GM12878 (cell line): ENCODE data around the gene SH2D2A. TPM values are rescaled to one million over a fixed set of nuclear protein-coding genes. Genes with fewer than 3 reads are reported as not detected.

Source experiments
- ATAC-seq: fragments of 200-7000 bp; cut with Tn5 transposase; 3 replicates; pipeline ENCODE4 v1.9.1; 2020; ENCODE audit warnings: mild to moderate bottlenecking, moderate library complexity
- BruUV-seq: library from RNA; stranded (reverse); fragments of 400-500 nt; replicated peaks from 2 replicates; lab custom pipeline; 2021; lab: Mats Ljungman, UMichigan
- CTCF ChIA-PET: fragments of 300-600 bp; sonication (Branson Sonifier 250); formaldehyde crosslinking; extraction: SDS; loops from one replicate; lab custom pipeline; 2021; ENCODE audit warnings: inconsistent platforms; lab: Yijun Ruan, JAX
- POLR2A ChIA-PET: fragments of 350-600 bp; formaldehyde crosslinking; extraction: SDS; loops from one replicate; lab custom pipeline; 2021; ENCODE audit warnings: inconsistent platforms; lab: Charles Lee
- RAD21 ChIA-PET: fragments of 300-600 bp; sonication (Branson Sonifier 250); formaldehyde crosslinking; loops from one replicate; lab custom pipeline; 2023; ENCODE audit warnings: antibody characterized with exemption; ENCODE audit not compliant: unreplicated experiment; lab: Charles Lee
- SMC1A ChIA-PET: fragments of 300-600 bp; sonication (Branson Sonifier 250); formaldehyde crosslinking; loops from one replicate; lab custom pipeline; 2023; ENCODE audit not compliant: unreplicated experiment, uncharacterized antibody; lab: Charles Lee
- DNase-seq: peaks from one replicate; pipeline ENCODE4 v3.0.0-alpha.2; 2011; ENCODE audit warnings: low read depth, low spot score
- FAIRE-seq: peaks from 3 replicates; lab custom pipeline; 2011; peaks lifted over from hg19 to GRCh38; lab: Jason Lieb, UNC
- H2AFZ ChIP-seq: 2 replicates; pipeline ENCODE4 v1.6.0; 2011; ENCODE audit warnings: low read depth, low read length, control low read depth; ENCODE audit not compliant: control insufficient read depth
- H3K27ac ChIP-seq: 2 replicates; pipeline ENCODE4 v1.5.1; 2011; ENCODE audit warnings: control low read depth; ENCODE audit not compliant: control insufficient read depth, insufficient read depth
- H3K27me3 ChIP-seq, 2 experiments: replicated peaks in 1 of 2; 2 replicates each; pipeline versions ENCODE4 v1.6.0 to v1.6.1; 2011; ENCODE audit warnings: low read length in 1 of 2; ENCODE audit not compliant: control insufficient read depth in 2 of 2, insufficient read depth in 2 of 2
- H3K36me3 ChIP-seq, 2 experiments: 2 replicates each; pipeline ENCODE4 v1.5.1; 2011; ENCODE audit warnings: low read length in 1 of 2; ENCODE audit not compliant: control insufficient read depth in 2 of 2, insufficient read depth in 2 of 2
- H3K4me1 ChIP-seq: 2 replicates; pipeline ENCODE4 v1.6.1; 2011; ENCODE audit warnings: mild to moderate bottlenecking, low read length, moderate library complexity, mixed read lengths; ENCODE audit not compliant: control insufficient read depth, insufficient read depth
- H3K4me2 ChIP-seq: 2 replicates; pipeline ENCODE4 v1.6.0; 2011; ENCODE audit warnings: control low read depth; ENCODE audit not compliant: control insufficient read depth, insufficient read depth
- H3K4me3 ChIP-seq: fragments of 200-600 bp; sonication (generic); 2 replicates; pipeline ENCODE4 v1.5.1; 2016
- H3K79me2 ChIP-seq: 2 replicates; pipeline ENCODE4 v1.6.0; 2011; ENCODE audit warnings: low read length; ENCODE audit not compliant: control insufficient read depth, insufficient read depth
- H3K9ac ChIP-seq: 2 replicates; pipeline ENCODE4 v1.8.0; 2011; ENCODE audit warnings: low read length, control low read depth, mixed read lengths; ENCODE audit not compliant: control insufficient read depth, insufficient read depth
- H3K9me3 ChIP-seq: replicated peaks from 3 replicates; pipeline ENCODE4 v1.5.1; 2011; ENCODE audit warnings: mild to moderate bottlenecking, low read length; ENCODE audit not compliant: control insufficient read depth, insufficient read depth
- H4K20me1 ChIP-seq: 2 replicates; pipeline ENCODE4 v1.6.0; 2011; ENCODE audit not compliant: control insufficient read depth, insufficient read depth
- BCL11A ChIP-seq: IDR thresholded peaks from 2 replicates; pipeline ENCODE4 v1.6.1; 2011; ENCODE audit warnings: low read depth, low read length
- BHLHE40 ChIP-seq, 2 experiments: fragments of 450-650 bp in 1 of 2; IDR thresholded peaks; 2 replicates each; pipeline ENCODE4 v1.6.1; 2011 to 2017; ENCODE audit warnings: low read depth in 2 of 2, borderline replicate concordance in 1 of 2, improper control_type of control experiment in 1 of 2, low read length in 1 of 2, mild to moderate bottlenecking in 1 of 2
- DPF2 ChIP-seq: fragments of 450-650 bp; IDR thresholded peaks from 2 replicates; pipeline ENCODE4 v1.6.1; 2017; ENCODE audit warnings: mild to moderate bottlenecking
- GABPA ChIP-seq: IDR thresholded peaks from 2 replicates; pipeline ENCODE4 v1.6.1; 2014; ENCODE audit warnings: antibody characterized with exemption, low read depth, mild to moderate bottlenecking, inconsistent platforms
- HDAC6 ChIP-seq: fragments of 200-600 bp; sonication (generic); IDR thresholded peaks from one replicate; pipeline ENCODE4 v1.8.0; 2017; ENCODE audit warnings: antibody characterized with exemption; ENCODE audit not compliant: unreplicated experiment
- IKZF1 ChIP-seq: fragments of 450-650 bp; conservative IDR thresholded peaks from 2 replicates; pipeline ENCODE4 v1.6.1; 2017; ENCODE audit warnings: antibody characterized with exemption, mild to moderate bottlenecking
- JUND ChIP-seq: IDR thresholded peaks from 2 replicates; pipeline ENCODE4 v1.6.1; 2012; ENCODE audit warnings: low read depth, mild to moderate bottlenecking, low read length, improper control_type of control experiment, moderate library complexity
- POU2F2 ChIP-seq: IDR thresholded peaks from 3 replicates; pipeline ENCODE4 v1.6.1; 2011; ENCODE audit warnings: low read depth, mild to moderate bottlenecking, low read length, borderline replicate concordance
- RAD51 ChIP-seq: fragments of 450-650 bp; IDR thresholded peaks from 2 replicates; pipeline ENCODE4 v1.6.1; 2016; ENCODE audit warnings: moderate library complexity, mild to moderate bottlenecking, inconsistent platforms
- TAF1 ChIP-seq: IDR thresholded peaks from 2 replicates; pipeline ENCODE4 v1.6.1; 2011; ENCODE audit warnings: mild to moderate bottlenecking, low read depth, low read length, borderline replicate concordance
- TARDBP ChIP-seq: IDR thresholded peaks from 2 replicates; pipeline ENCODE4 v1.6.1; 2016; ENCODE audit warnings: borderline replicate concordance
- TCF12 ChIP-seq: IDR thresholded peaks from 2 replicates; pipeline ENCODE4 v1.6.1; 2011; ENCODE audit warnings: low read depth, mild to moderate bottlenecking, low read length
- TCF3 ChIP-seq: IDR thresholded peaks from 2 replicates; pipeline ENCODE4 v1.6.1; 2012; ENCODE audit warnings: low read depth, mild to moderate bottlenecking, low read length, borderline replicate concordance; ENCODE audit not compliant: insufficient read depth
- YY1 ChIP-seq: IDR thresholded peaks from 2 replicates; pipeline ENCODE4 v1.6.1; 2011; ENCODE audit warnings: low read depth, mild to moderate bottlenecking, low read length
- WGBS: methylation state at CpG from one replicate; pipeline ENCODE4 v1.1.6; 2016; ENCODE audit warnings: low lambda C conversion rate; ENCODE audit not compliant: insufficient replicate concordance, insufficient coverage; ENCODE audit errors: missing lambda C conversion rate; 5-methylcytosine and 5-hydroxymethylcytosine counted together
- in situ Hi-C: fragments of 300-500 bp; cut with MboI; formaldehyde crosslinking; loops from 9 replicates; pipeline ENCODE4 v1.14.3; 2018; ENCODE audit warnings: mixed read lengths
- intact Hi-C: fragments of 100-400 bp; cut with micrococcal nuclease; formaldehyde crosslinking; loops from one replicate; pipeline ENCODE4 v1.14.2; 2022; ENCODE audit not compliant: unreplicated experiment
- polyA plus RNA-seq, 11 experiments: library from polyadenylated mRNA; depleted of rRNA in 4 of 11; unstranded in 6 of 11; stranded (reverse) in 5 of 11; fragments of >200 nt; fragmentation: Nextera tagmentation in 4 of 11; fragmentation: Illumina TruSeq in 1 of 11; extraction: Ambion mirVana in 4 of 11; extraction: Trizol in 1 of 11; gene quantifications; 1 replicate in 1 of 11; 2 replicates in 10 of 11; pipeline versions ENCODE4 v1.2.1 to v1.2.3, GENCODE V29; 2011 to 2016; ENCODE audit warnings: inconsistent platforms in 2 of 11, missing spikeins in 2 of 11, low read depth in 1 of 11
- total RNA-seq, 4 experiments: library from RNA; depleted of rRNA in 3 of 4; stranded (reverse); fragments of >200 nt in 3 of 4; fragmentation: Illumina TruSeq in 1 of 4; extraction: Trizol in 1 of 4; gene quantifications; 2 replicates each; pipeline versions ENCODE4 v1.2.1 to v1.2.3, GENCODE V29; 2013 to 2021
- TF ChIP-seq, protein P1 (sequence below): fragments of 450-650 bp; IDR thresholded peaks from 2 replicates; pipeline ENCODE4 v1.6.1; 2016; ENCODE audit warnings: mild to moderate bottlenecking
- TF ChIP-seq, protein P2 (sequence below): IDR thresholded peaks from 2 replicates; pipeline ENCODE4 v1.6.1; 2011; ENCODE audit warnings: borderline replicate concordance, low read depth, mild to moderate bottlenecking, moderate library complexity, low read length; ENCODE audit not compliant: insufficient read depth, poor library complexity, severe bottlenecking
- TF ChIP-seq, protein P3 (sequence below): fragments of 450-650 bp; conservative IDR thresholded peaks from 2 replicates; pipeline ENCODE4 v1.6.1; 2017; ENCODE audit warnings: mild to moderate bottlenecking, moderate library complexity

The SH2D2A gene
- total and polyA plus RNA-seq, 10 of the 15 experiments (the other 5 are each of a cell fraction or from before 2014, with no cell fraction given): 0.72 to 15.9 (median 7.0) TPM

DNA sequence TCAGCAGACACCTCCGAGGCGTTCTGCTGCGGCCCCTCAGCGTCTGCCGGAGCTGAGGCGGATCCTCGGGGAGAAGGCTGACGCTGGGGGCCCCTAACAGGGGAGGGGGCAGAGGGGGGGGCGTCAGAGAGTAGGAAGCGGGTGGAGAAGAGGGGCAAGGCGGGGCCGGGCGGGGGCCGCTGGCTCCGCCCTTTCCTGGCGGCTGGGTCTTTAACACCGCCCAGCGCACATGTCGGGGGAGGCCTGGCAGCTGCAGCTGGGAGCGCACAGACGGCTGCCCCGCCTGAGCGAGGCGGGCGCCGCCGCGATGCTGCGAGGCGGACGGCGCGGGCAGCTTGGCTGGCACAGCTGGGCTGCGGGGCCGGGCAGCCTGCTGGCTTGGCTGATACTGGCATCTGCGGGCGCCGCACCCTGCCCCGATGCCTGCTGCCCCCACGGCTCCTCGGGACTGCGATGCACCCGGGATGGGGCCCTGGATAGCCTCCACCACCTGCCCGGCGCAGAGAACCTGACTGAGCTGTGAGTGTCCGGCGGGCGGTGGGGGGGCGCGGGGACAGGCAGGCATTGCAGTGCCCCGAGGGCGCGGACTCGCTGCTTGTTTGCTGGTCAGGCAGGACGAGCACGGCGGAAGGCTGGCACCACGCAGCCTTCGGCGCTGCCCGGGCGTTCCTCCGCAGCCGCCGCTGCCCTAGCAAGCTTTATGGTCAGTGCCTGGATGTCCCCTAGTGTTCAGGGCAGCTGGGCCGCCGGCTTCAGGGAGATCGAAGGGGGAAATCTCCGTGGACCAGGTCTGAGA lies 44.2 kb upstream of the SH2D2A start, which contains the start of gene NTRK1:
Gene NTRK1, plus strand, starts transcription at position 238 of the 796 bp plus-strand sequence. Its CDS starts 70 bp downstream, at position 308.
- RAD21 ChIA-PET: interaction anchor here (0.6 to 7.0 kb wide), 18 partner anchors 17 to 247 kb away, joined by 3 to 115 read pairs (median 6); partner anchors contain the start of genes ISG20L2, METTL25B and MRPL24
- in situ Hi-C loops (loop anchor here (5.0 kb wide), 2 partner anchors 59 to 174 kb away; no protein-coding TSS in a partner anchor), intact Hi-C loops (loop anchor here (1.0 kb wide), 4 partner anchors 22 to 172 kb away; no protein-coding TSS in a partner anchor)
- no peaks in the 10 kb centered on the region for H4K20me1 ChIP-seq
- H3K79me2 ChIP-seq: no peaks in the 10 kb centered on the region
- SMC1A ChIA-PET: interaction anchor here (0.9 to 7.6 kb wide), 20 partner anchors 8 to 176 kb away, joined by 3 to 123 read pairs (median 6); partner anchors contain the start of genes ISG20L2, METTL25B and MRPL24
- BruUV-seq: no TSS peak
- H3K4me1 ChIP-seq: peaks cover 26% of the 10 kb centered on the region
- 14% methylated on average over 60 of the region's 69 CpGs for WGBS
- no peaks in the 10 kb centered on the region for H3K9me3 ChIP-seq
- FAIRE-seq: no peak
- no peak within 1 kb of the TSS for H3K27ac ChIP-seq
- H2AFZ ChIP-seq: peak within 1 kb of the TSS; percentile 46
- H3K36me3 ChIP-seq: no peaks in the 10 kb centered on the region
- TF ChIP-seq POU2F2: no peak
- TF ChIP-seq TCF3: peak; percentile 52; the same call in 1 of the 2 replicates
- TF ChIP-seq JUND: no peak
- TF ChIP-seq, protein P1, sequence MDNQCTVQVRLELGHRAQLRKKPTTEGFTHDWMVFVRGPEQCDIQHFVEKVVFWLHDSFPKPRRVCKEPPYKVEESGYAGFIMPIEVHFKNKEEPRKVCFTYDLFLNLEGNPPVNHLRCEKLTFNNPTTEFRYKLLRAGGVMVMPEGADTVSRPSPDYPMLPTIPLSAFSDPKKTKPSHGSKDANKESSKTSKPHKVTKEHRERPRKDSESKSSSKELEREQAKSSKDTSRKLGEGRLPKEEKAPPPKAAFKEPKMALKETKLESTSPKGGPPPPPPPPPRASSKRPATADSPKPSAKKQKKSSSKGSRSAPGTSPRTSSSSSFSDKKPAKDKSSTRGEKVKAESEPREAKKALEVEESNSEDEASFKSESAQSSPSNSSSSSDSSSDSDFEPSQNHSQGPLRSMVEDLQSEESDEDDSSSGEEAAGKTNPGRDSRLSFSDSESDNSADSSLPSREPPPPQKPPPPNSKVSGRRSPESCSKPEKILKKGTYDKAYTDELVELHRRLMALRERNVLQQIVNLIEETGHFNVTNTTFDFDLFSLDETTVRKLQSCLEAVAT: no peak
- TF ChIP-seq TARDBP: no peak
- 0 out of 2 replicates have a peak, but pooled peaks have one; percentile 33 for TF ChIP-seq TCF12
- peak; percentile 52 for TF ChIP-seq IKZF1
- no peak for TF ChIP-seq HDAC6
- TF ChIP-seq, protein P2, sequence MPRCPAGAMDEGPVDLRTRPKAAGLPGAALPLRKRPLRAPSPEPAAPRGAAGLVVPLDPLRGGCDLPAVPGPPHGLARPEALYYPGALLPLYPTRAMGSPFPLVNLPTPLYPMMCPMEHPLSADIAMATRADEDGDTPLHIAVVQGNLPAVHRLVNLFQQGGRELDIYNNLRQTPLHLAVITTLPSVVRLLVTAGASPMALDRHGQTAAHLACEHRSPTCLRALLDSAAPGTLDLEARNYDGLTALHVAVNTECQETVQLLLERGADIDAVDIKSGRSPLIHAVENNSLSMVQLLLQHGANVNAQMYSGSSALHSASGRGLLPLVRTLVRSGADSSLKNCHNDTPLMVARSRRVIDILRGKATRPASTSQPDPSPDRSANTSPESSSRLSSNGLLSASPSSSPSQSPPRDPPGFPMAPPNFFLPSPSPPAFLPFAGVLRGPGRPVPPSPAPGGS: no peak
- TF ChIP-seq, protein P3, sequence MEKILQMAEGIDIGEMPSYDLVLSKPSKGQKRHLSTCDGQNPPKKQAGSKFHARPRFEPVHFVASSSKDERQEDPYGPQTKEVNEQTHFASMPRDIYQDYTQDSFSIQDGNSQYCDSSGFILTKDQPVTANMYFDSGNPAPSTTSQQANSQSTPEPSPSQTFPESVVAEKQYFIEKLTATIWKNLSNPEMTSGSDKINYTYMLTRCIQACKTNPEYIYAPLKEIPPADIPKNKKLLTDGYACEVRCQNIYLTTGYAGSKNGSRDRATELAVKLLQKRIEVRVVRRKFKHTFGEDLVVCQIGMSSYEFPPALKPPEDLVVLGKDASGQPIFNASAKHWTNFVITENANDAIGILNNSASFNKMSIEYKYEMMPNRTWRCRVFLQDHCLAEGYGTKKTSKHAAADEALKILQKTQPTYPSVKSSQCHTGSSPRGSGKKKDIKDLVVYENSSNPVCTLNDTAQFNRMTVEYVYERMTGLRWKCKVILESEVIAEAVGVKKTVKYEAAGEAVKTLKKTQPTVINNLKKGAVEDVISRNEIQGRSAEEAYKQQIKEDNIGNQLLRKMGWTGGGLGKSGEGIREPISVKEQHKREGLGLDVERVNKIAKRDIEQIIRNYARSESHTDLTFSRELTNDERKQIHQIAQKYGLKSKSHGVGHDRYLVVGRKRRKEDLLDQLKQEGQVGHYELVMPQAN: no peak
- no peak for TF ChIP-seq BCL11A
- TF ChIP-seq BHLHE40 (IDR thresholded peaks at IDR 0.05; ENCODE audit: borderline replicate concordance in 1 of 2, low read depth in 2 of 2, low read length in 1 of 2): peak; percentile 9 to 56; a peak in 3 of 4 replicates
- TF ChIP-seq TAF1: no peak
- TF ChIP-seq DPF2: 0 out of 2 replicates have a peak, but pooled peaks have one; percentile 15
- no peak for TF ChIP-seq RAD51
- TF ChIP-seq GABPA: no peak
- TF ChIP-seq YY1: no peak
- H3K9ac ChIP-seq: no peak within 1 kb of the TSS
- POLR2A ChIA-PET: interaction anchor here (0.8 to 1.7 kb wide), 4 partner anchors 23 to 172 kb away, joined by 3 to 9 read pairs (median 6); no protein-coding TSS in a partner anchor
- peak within 1 kb of the TSS; percentile 85 for H3K4me2 ChIP-seq
- peaks cover 8 to 22% of the 10 kb centered on the region in 2 experiments for H3K27me3 ChIP-seq
- H3K4me3 ChIP-seq: peak within 1 kb of the TSS; percentile 53; the same call in 1 of the 2 replicates
- DNase-seq: no peak
- CTCF ChIA-PET: interaction anchor here (0.7 to 9.4 kb wide), 44 partner anchors 9 to 296 kb away, joined by 3 to 248 read pairs (median 6); partner anchors contain the start of genes CRABP2, ISG20L2, METTL25B and MRPL24
- peak; percentile 77 for ATAC-seq
